H9 (cell line): Measurements from ENCODE around the gene DDO. TPM values are rescaled to one million over a fixed set of nuclear protein-coding genes. Genes with fewer than 3 reads are reported as not detected.

Source experiments
- DNase-seq: peaks from one replicate; pipeline ENCODE4 v3.0.0-alpha.2; 2017
- H2AFZ ChIP-seq: one replicate; pipeline ENCODE4 v1.6.1; 2013; ENCODE audit warnings: mild to moderate bottlenecking, low read length, control low read depth, moderate library complexity
- H2AK5ac ChIP-seq: 2 replicates; pipeline ENCODE4 v1.6.1; 2013; ENCODE audit warnings: low read length, control low read depth, mixed read lengths; ENCODE audit not compliant: insufficient read length
- H2BK120ac ChIP-seq: one replicate; pipeline ENCODE4 v1.6.1; 2013; ENCODE audit warnings: low read depth, mild to moderate bottlenecking, low read length, control low read depth, inconsistent platforms; ENCODE audit not compliant: poor library complexity, severe bottlenecking
- H2BK12ac ChIP-seq: 2 replicates; pipeline ENCODE4 v1.6.1; 2013; ENCODE audit warnings: low read length, control low read depth, mixed read lengths, low read depth; ENCODE audit not compliant: insufficient read length
- H2BK15ac ChIP-seq: 2 replicates; pipeline ENCODE4 v1.6.1; 2013; ENCODE audit warnings: low read depth, low read length, control low read depth
- H2BK20ac ChIP-seq: one replicate; pipeline ENCODE4 v1.6.1; 2013; ENCODE audit warnings: low read depth, mild to moderate bottlenecking, low read length, control low read depth, inconsistent platforms; ENCODE audit not compliant: poor library complexity, severe bottlenecking
- H2BK5ac ChIP-seq: 2 replicates; pipeline ENCODE4 v1.6.1; 2013; ENCODE audit warnings: low read length, control low read depth, mixed read lengths; ENCODE audit not compliant: insufficient read length
- H3K14ac ChIP-seq: 2 replicates; pipeline ENCODE4 v1.6.1; 2013; ENCODE audit warnings: low read length, control low read depth; ENCODE audit not compliant: insufficient read depth
- H3K18ac ChIP-seq: 2 replicates; pipeline ENCODE4 v1.6.1; 2013; ENCODE audit warnings: low read depth, mild to moderate bottlenecking, mixed read lengths, low read length, control low read depth; ENCODE audit not compliant: insufficient read length
- H3K23ac ChIP-seq: 2 replicates; pipeline ENCODE4 v1.6.1; 2013; ENCODE audit warnings: low read length, control low read depth, mixed read lengths, low read depth; ENCODE audit not compliant: insufficient read length
- H3K23me2 ChIP-seq: 2 replicates; pipeline ENCODE4 v1.6.1; 2013; ENCODE audit warnings: low read depth, mild to moderate bottlenecking, mixed read lengths, low read length, control low read depth; ENCODE audit not compliant: insufficient read length, poor library complexity, severe bottlenecking
- H3K27ac ChIP-seq: 2 replicates; pipeline ENCODE4 v1.5.1; 2013; ENCODE audit warnings: low read length, control low read depth, mixed read lengths, low read depth; ENCODE audit not compliant: insufficient read length
- H3K27me3 ChIP-seq: 2 replicates; pipeline ENCODE4 v1.6.1; 2013; ENCODE audit warnings: low read length, control low read depth, inconsistent platforms; ENCODE audit not compliant: insufficient read depth
- H3K4ac ChIP-seq: 2 replicates; pipeline ENCODE4 v1.6.1; 2013; ENCODE audit warnings: low read depth, mild to moderate bottlenecking, control low read depth, inconsistent platforms, low read length, moderate library complexity
- H3K4me1 ChIP-seq: 2 replicates; pipeline ENCODE4 v1.6.1; 2013; ENCODE audit warnings: low read length, control low read depth, inconsistent platforms; ENCODE audit not compliant: insufficient read depth
- H3K4me2 ChIP-seq: 2 replicates; pipeline ENCODE4 v1.6.1; 2013; ENCODE audit warnings: low read length, control low read depth, mixed read lengths; ENCODE audit not compliant: insufficient read length, insufficient read depth
- H3K56ac ChIP-seq: 2 replicates; pipeline ENCODE4 v1.6.1; 2013; ENCODE audit warnings: low read depth, mild to moderate bottlenecking, mixed read lengths, low read length, control low read depth; ENCODE audit not compliant: insufficient read length
- H3K79me1 ChIP-seq: 2 replicates; pipeline ENCODE4 v1.6.1; 2013; ENCODE audit warnings: low read depth, mild to moderate bottlenecking, moderate library complexity, low read length, control low read depth, inconsistent platforms; ENCODE audit not compliant: insufficient read depth, poor library complexity, severe bottlenecking
- H3K79me2 ChIP-seq: 2 replicates; pipeline ENCODE4 v1.6.1; 2013; ENCODE audit warnings: low read length, control low read depth, inconsistent platforms; ENCODE audit not compliant: insufficient read depth
- H3K9ac ChIP-seq: 2 replicates; pipeline ENCODE4 v1.6.1; 2013; ENCODE audit warnings: low read length, control low read depth, mixed read lengths; ENCODE audit not compliant: insufficient read length; ENCODE audit errors: extremely low read depth
- H3K9me3 ChIP-seq: one replicate; pipeline ENCODE4 v1.6.1; 2013; ENCODE audit warnings: low read depth, low read length, inconsistent platforms; ENCODE audit not compliant: control insufficient read depth
- H3T11ph ChIP-seq: one replicate; pipeline ENCODE4 v1.6.1; 2013; ENCODE audit warnings: mild to moderate bottlenecking, low read length, control low read depth, inconsistent platforms
- H4K20me1 ChIP-seq: one replicate; pipeline ENCODE4 v1.6.1; 2013; ENCODE audit not compliant: control insufficient read depth, insufficient read length, insufficient read depth
- H4K5ac ChIP-seq: 2 replicates; pipeline ENCODE4 v1.6.1; 2013; ENCODE audit warnings: low read depth, mild to moderate bottlenecking, mixed read lengths, low read length, control low read depth; ENCODE audit not compliant: insufficient read length
- H4K8ac ChIP-seq: replicated peaks from 2 replicates; pipeline ENCODE4 v1.6.1; 2013; ENCODE audit warnings: low read length, control low read depth, mixed read lengths, low read depth; ENCODE audit not compliant: insufficient read length
- H4K91ac ChIP-seq: 2 replicates; pipeline ENCODE4 v1.6.1; 2013; ENCODE audit warnings: low read depth, mild to moderate bottlenecking, moderate library complexity, mixed read lengths, low read length, control low read depth; ENCODE audit not compliant: insufficient read length
- H3K27ac Mint-ChIP-seq, 3 experiments: 2 replicates in 2 of 3; 3 replicates in 1 of 3; pipeline ENCODE4 v1.8.0; 2020 to 2021; ENCODE audit warnings: mixed read lengths in 3 of 3, mild to moderate bottlenecking in 1 of 3, moderate library complexity in 1 of 3
- H3K27me3 Mint-ChIP-seq: 2 replicates; pipeline ENCODE4 v1.8.0; 2021; ENCODE audit warnings: low read depth, mild to moderate bottlenecking, moderate library complexity, mixed read lengths
- H3K36me3 Mint-ChIP-seq, 3 experiments: 2 replicates in 2 of 3; 3 replicates in 1 of 3; pipeline ENCODE4 v1.8.0; 2020 to 2021; ENCODE audit warnings: low read depth in 3 of 3, mixed read lengths in 3 of 3; ENCODE audit not compliant: insufficient read depth in 1 of 3
- H3K4me1 Mint-ChIP-seq, 2 experiments: 2 replicates each; pipeline ENCODE4 v1.8.0; 2020; ENCODE audit warnings: mixed read lengths in 2 of 2
- H3K4me3 Mint-ChIP-seq, 2 experiments: 2 replicates in 1 of 2; 3 replicates in 1 of 2; pipeline ENCODE4 v1.8.0; 2020 to 2021; ENCODE audit warnings: mild to moderate bottlenecking in 2 of 2, mixed read lengths in 2 of 2, moderate library complexity in 1 of 2
- H3K9me3 Mint-ChIP-seq, 2 experiments: 2 replicates in 1 of 2; 3 replicates in 1 of 2; pipeline ENCODE4 v1.8.0; 2020; ENCODE audit warnings: mild to moderate bottlenecking in 2 of 2, mixed read lengths in 2 of 2, moderate library complexity in 1 of 2
- WGBS: extraction: QIAGEN DNeasy Blood & Tissue Kit; methylation state at CpG from one replicate; pipeline ENCODE4 v1.1.7; 2013; ENCODE audit warnings: missing lambda C conversion rate, low lambda C conversion rate, mixed read lengths; ENCODE audit not compliant: insufficient read length; ENCODE audit errors: extremely low coverage; 5-methylcytosine and 5-hydroxymethylcytosine counted together
- total RNA-seq: library from RNA; stranded (reverse); gene quantifications from 2 replicates; pipeline ENCODE4 v1.2.1, GENCODE V29; 2021
- TF ChIP-seq, protein P1 (sequence below): fragments of 200-600 bp; sonication (generic); conservative IDR thresholded peaks from 3 replicates; pipeline ENCODE4 v1.8.0; 2021; ENCODE audit warnings: antibody characterized with exemption, mild to moderate bottlenecking

DDO gene
- total RNA-seq, 1 experiment from 2014 or later, result not detected

DNA sequence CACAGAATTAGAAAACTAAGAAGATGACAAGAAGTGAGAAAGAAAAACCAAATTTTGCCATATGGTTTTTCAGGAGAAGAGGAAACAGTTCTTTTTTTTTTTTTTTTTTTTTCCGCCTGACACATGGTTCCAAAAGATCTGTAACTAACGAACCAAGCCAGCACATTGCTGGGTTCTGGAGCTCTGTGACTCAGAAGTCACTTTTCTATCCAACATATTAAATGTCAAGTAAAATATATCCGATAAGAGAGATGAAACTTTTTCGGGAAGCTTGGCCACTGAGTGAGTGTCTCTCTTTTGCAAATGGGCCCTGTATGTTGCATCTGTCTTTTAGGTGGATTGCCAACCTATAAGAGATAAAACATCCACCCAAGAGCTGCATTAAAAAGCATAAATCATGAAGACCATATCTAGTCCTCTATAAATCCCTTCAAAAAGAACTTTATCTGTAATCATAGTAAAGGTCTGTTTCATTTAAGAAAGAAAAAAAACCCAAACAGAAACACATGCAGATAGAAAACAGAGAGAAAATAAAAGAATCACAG is 61.8 kb downstream of the DDO start:
- Histone ChIP-seq H3K79me1 (no peaks in the 10 kb centered on the region), H2BK5ac (no peak overlapping the region), H4K20me1 (no peaks in the 10 kb centered on the region), H4K91ac (no peak overlapping the region), H2BK12ac (no peak overlapping the region), H2BK20ac (no peak overlapping the region), H3K79me2 (no peaks in the 10 kb centered on the region), H4K8ac (no peak overlapping the region), H3K56ac (no peak overlapping the region), H2AK5ac (no peak overlapping the region), H3K9me3 (no peaks in the 10 kb centered on the region), H3K18ac (no peak overlapping the region), H3K4ac (no peak overlapping the region), H3K4me1 (peaks cover 7% of the 10 kb centered on the region; the same call in 1 of the 2 replicates), H3K27ac (no peak overlapping the region), H3K27me3 (peaks cover 11% of the 10 kb centered on the region; the same call in 1 of the 2 replicates), H2BK120ac (no peak overlapping the region), H4K5ac (no peak overlapping the region), H2AFZ (no peak overlapping the region), H3K9ac (no peak overlapping the region), H3T11ph (no peak overlapping the region), H3K23me2 (peaks cover 2% of the 10 kb centered on the region), H3K14ac (no peak overlapping the region), H3K23ac (no peak overlapping the region), H2BK15ac (no peak overlapping the region), H3K4me2 (no peak overlapping the region)
- Mint-ChIP-seq H3K4me1 (peaks cover 53 to 59% of the 10 kb centered on the region in 2 experiments), H3K27me3 (peaks cover 27% of the 10 kb centered on the region), H3K4me3 (no peak overlapping the region), H3K36me3 (no peaks in the 10 kb centered on the region), H3K27ac (no peak overlapping the region), H3K9me3 (no peaks in the 10 kb centered on the region; a peak in 1 of 5 replicates)
- TF ChIP-seq, protein P1, sequence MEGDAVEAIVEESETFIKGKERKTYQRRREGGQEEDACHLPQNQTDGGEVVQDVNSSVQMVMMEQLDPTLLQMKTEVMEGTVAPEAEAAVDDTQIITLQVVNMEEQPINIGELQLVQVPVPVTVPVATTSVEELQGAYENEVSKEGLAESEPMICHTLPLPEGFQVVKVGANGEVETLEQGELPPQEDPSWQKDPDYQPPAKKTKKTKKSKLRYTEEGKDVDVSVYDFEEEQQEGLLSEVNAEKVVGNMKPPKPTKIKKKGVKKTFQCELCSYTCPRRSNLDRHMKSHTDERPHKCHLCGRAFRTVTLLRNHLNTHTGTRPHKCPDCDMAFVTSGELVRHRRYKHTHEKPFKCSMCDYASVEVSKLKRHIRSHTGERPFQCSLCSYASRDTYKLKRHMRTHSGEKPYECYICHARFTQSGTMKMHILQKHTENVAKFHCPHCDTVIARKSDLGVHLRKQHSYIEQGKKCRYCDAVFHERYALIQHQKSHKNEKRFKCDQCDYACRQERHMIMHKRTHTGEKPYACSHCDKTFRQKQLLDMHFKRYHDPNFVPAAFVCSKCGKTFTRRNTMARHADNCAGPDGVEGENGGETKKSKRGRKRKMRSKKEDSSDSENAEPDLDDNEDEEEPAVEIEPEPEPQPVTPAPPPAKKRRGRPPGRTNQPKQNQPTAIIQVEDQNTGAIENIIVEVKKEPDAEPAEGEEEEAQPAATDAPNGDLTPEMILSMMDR, result no peak
- WGBS, result no CpG with 5 or more reads among the region's 4 CpGs
- no peak for DNase-seq
